Naive thymus-derived CD8-positive, alpha-beta T cell (primary cell): Measurements from ENCODE around the gene DENR. TPM values are rescaled to one million over a fixed set of nuclear protein-coding genes. Genes with fewer than 3 reads are reported as not detected.
"Not testable (repeated sequence)": the region's sequence is repeated elsewhere in the genome, so short reads cannot be mapped to it uniquely, and the experiment has no call there.

ENCODE experiments used
- ATAC-seq, 2 donors: fragments of 150-1000 bp; cut with Tn5 transposase in 1 of 2; sonication (Bioruptor Pico), chemical (Tn5 transposase) in 1 of 2; 1 replicate in 1 of 2; 2 replicates in 1 of 2; pipeline ENCODE4 v1.10.0; 2021; ENCODE audit warnings: mild to moderate bottlenecking in 2 of 2, moderate library complexity in 2 of 2
- POLR2A ChIA-PET: fragments of 350-600 bp; sonication (Branson Sonifier 250); formaldehyde crosslinking; loops from one replicate; lab custom pipeline; 2021; ENCODE audit warnings: antibody characterized with exemption; lab: Charles Lee
- DNase-seq, 10 donors: peaks; one replicate each; pipeline versions ENCODE4 v3.0.0 to v3.0.0-alpha.2; 2020 to 2022
- H3K27ac Mint-ChIP-seq, 10 donors: one replicate each; pipeline ENCODE4 v1.8.0; 2020 to 2022; ENCODE audit warnings: mild to moderate bottlenecking in 10 of 10, mixed read lengths in 10 of 10, moderate library complexity in 4 of 10, inconsistent platforms in 1 of 10
- H3K27me3 Mint-ChIP-seq, 5 donors: one replicate each; pipeline ENCODE4 v1.8.0; 2021 to 2022; ENCODE audit warnings: mixed read lengths in 5 of 5
- H3K36me3 Mint-ChIP-seq, 3 donors: one replicate each; pipeline ENCODE4 v1.8.0; 2020 to 2022; ENCODE audit warnings: mixed read lengths in 3 of 3, mild to moderate bottlenecking in 2 of 3, inconsistent platforms in 1 of 3
- H3K4me1 Mint-ChIP-seq, 4 donors: one replicate each; pipeline ENCODE4 v1.8.0; 2021 to 2022; ENCODE audit warnings: mixed read lengths in 4 of 4
- H3K4me3 Mint-ChIP-seq, 10 donors: one replicate each; pipeline ENCODE4 v1.8.0; 2020 to 2022; ENCODE audit warnings: mild to moderate bottlenecking in 10 of 10, mixed read lengths in 10 of 10, moderate library complexity in 6 of 10, inconsistent platforms in 1 of 10
- H3K9me3 Mint-ChIP-seq, 9 donors: one replicate each; pipeline ENCODE4 v1.8.0; 2020 to 2022; ENCODE audit warnings: mixed read lengths in 9 of 9, mild to moderate bottlenecking in 3 of 9, inconsistent platforms in 1 of 9, moderate library complexity in 1 of 9
- polyA plus RNA-seq, 3 donors: library from polyadenylated mRNA; unstranded; fragments of 300-500 nt; fragmentation: Illumina TruSeq; gene quantifications; one replicate each; pipeline ENCODE4 v1.2.3, GENCODE V29; 2021
- total RNA-seq, 8 experiments: library from RNA in 2 of 8; stranded (reverse) in 2 of 8; gene quantifications; one replicate each; pipeline ENCODE4 v1.2.3 and lab custom pipeline; 2021 to 2026

DENR gene
- total and polyA plus RNA-seq, 5 experiments from 2014 or later, result 51.6 to 79.9 (median 68.0) TPM

- ATAC-seq, result peak in 1 of 2 donors; percentile 44
- Mint-ChIP-seq H3K27me3 (no peaks in the 10 kb centered on the region), H3K36me3 (no peaks in the 10 kb centered on the region), H3K4me1 (no peaks in the 10 kb centered on the region), H3K9me3 (no peaks in the 10 kb centered on the region), H3K4me3 (no peak overlapping the region), H3K27ac (no peak overlapping the region)
- POLR2A ChIA-PET, result interaction anchor here (0.6 to 1.3 kb wide), 4 partner anchors 9 to 497 kb away, joined by 3 to 4 read pairs (median 3); no protein-coding TSS in a partner anchor
- DNase-seq, result no peak
These were observed 47.1 kb downstream of the DENR start for GRCh38 chr12:122799641-122800243.

- no peaks in the 10 kb centered on the region for H3K27me3 Mint-ChIP-seq
- H3K36me3 Mint-ChIP-seq, result peaks cover 0 to 4% (median 2%) of the 10 kb centered on the region in 3 donors
- no peaks in the 10 kb centered on the region for H3K9me3 Mint-ChIP-seq
- ATAC-seq (no peak), DNase-seq (no peak)
- H3K27ac Mint-ChIP-seq, result peak overlapping the region in 1 of 10 donors; percentile 1
- POLR2A ChIA-PET, result no interaction called here
- peaks cover 0 to 1% (median 0%) of the 10 kb centered on the region in 4 donors for H3K4me1 Mint-ChIP-seq
- no peak overlapping the region for H3K4me3 Mint-ChIP-seq
These were observed 51.3 kb downstream of the DENR start for GRCh38 chr12:122803937-122804336.

GRCh38 chr12:122804957-122805356 lies 52.3 kb downstream of the DENR start:
- H3K27ac Mint-ChIP-seq, H3K4me1 Mint-ChIP-seq, H3K27me3 Mint-ChIP-seq, H3K9me3 Mint-ChIP-seq, H3K4me3 Mint-ChIP-seq, ATAC-seq, DNase-seq, H3K36me3 Mint-ChIP-seq: not testable (repeated sequence)
- POLR2A ChIA-PET, result interaction anchor here (0.6 kb wide), 1 partner anchor 27 kb away, joined by 4 read pairs; no protein-coding TSS in a partner anchor

GRCh38 chr12:122807651-122808050 lies 55.0 kb downstream of the DENR start:
- peaks cover 0 to 3% (median 0%) of the 10 kb centered on the region in 4 donors for H3K4me1 Mint-ChIP-seq
- peaks cover 0 to 4% (median 2%) of the 10 kb centered on the region in 3 donors for H3K36me3 Mint-ChIP-seq
- no peak overlapping the region for H3K27ac Mint-ChIP-seq
- POLR2A ChIA-PET, result no interaction called here
- ATAC-seq (no peak), DNase-seq (no peak)
- no peaks in the 10 kb centered on the region for H3K27me3 Mint-ChIP-seq
- H3K4me3 Mint-ChIP-seq, result no peak overlapping the region
- no peaks in the 10 kb centered on the region for H3K9me3 Mint-ChIP-seq

GRCh38 chr12:122811777-122812176 lies 59.2 kb downstream of the DENR start:
- POLR2A ChIA-PET, result interaction anchor here (1.3 kb wide), 1 partner anchor 24 kb away, joined by 6 read pairs; the partner anchor contains the start of gene HIP1R
- no peak for DNase-seq
- H3K9me3 Mint-ChIP-seq, result no peaks in the 10 kb centered on the region
- no peaks in the 10 kb centered on the region for H3K27me3 Mint-ChIP-seq
- no peak for ATAC-seq
- no peak overlapping the region for H3K4me3 Mint-ChIP-seq
- H3K4me1 Mint-ChIP-seq, result peaks cover 0 to 18% (median 0%) of the 10 kb centered on the region in 4 donors
- H3K36me3 Mint-ChIP-seq, result peaks cover 0 to 2% (median 2%) of the 10 kb centered on the region in 3 donors
- H3K27ac Mint-ChIP-seq, result no peak overlapping the region

GRCh38 chr12:122813310-122813713 lies 60.7 kb downstream of the DENR start:
- H3K4me3 Mint-ChIP-seq, result peak overlapping the region in 2 of 10 donors; percentile 52 to 77
- H3K27ac Mint-ChIP-seq, result peak overlapping the region in 1 of 10 donors; percentile 72
- DNase-seq (no peak), ATAC-seq (peak in 1 of 2 donors; percentile 58)
- no peaks in the 10 kb centered on the region for H3K27me3 Mint-ChIP-seq
- H3K36me3 Mint-ChIP-seq, result peaks cover 0 to 2% (median 0%) of the 10 kb centered on the region in 3 donors
- POLR2A ChIA-PET, result interaction anchor here (1.3 kb wide), 1 partner anchor 23 kb away, joined by 6 read pairs; the partner anchor contains the start of gene HIP1R
- H3K9me3 Mint-ChIP-seq, result no peaks in the 10 kb centered on the region
- peaks cover 0 to 18% (median 0%) of the 10 kb centered on the region in 4 donors for H3K4me1 Mint-ChIP-seq

- Mint-ChIP-seq H3K9me3 (no peaks in the 10 kb centered on the region), H3K27me3 (no peaks in the 10 kb centered on the region), H3K27ac (peak overlapping the region in 1 of 10 donors; percentile 34), H3K4me1 (peaks cover 0 to 29% (median 0%) of the 10 kb centered on the region in 4 donors), H3K4me3 (no peak overlapping the region), H3K36me3 (no peaks in the 10 kb centered on the region)
- DNase-seq, result no peak
- POLR2A ChIA-PET, result interaction anchor here (0.8 kb wide), 1 partner anchor 44 kb away, joined by 9 read pairs; no protein-coding TSS in a partner anchor
- no peak for ATAC-seq
These were observed 66.7 kb downstream of the DENR start for GRCh38 chr12:122819209-122819785.

GRCh38 chr12:122820138-122820537 lies 67.5 kb downstream of the DENR start:
- ATAC-seq (no peak), DNase-seq (no peak)
- Mint-ChIP-seq H3K9me3 (no peaks in the 10 kb centered on the region), H3K27ac (no peak overlapping the region), H3K4me3 (peak overlapping the region in 1 of 10 donors; percentile 39), H3K36me3 (no peaks in the 10 kb centered on the region), H3K4me1 (peaks cover 0 to 25% (median 0%) of the 10 kb centered on the region in 4 donors), H3K27me3 (no peaks in the 10 kb centered on the region)
- POLR2A ChIA-PET, result interaction anchor here (0.7 kb wide), 1 partner anchor 45 kb away, joined by 5 read pairs; no protein-coding TSS in a partner anchor

Other genes with a start within 250 kb of the DENR start
- gene RSRC2, start 225.9 kb upstream of the DENR start, total RNA-seq, result 100 to 1,000 TPM; 135 to 146 TPM
- 10 to 100 TPM; 18.5 to 47.5 (median 23.6) TPM for gene RSRC2, start 225.9 kb upstream of the DENR start, polyA plus RNA-seq
- 10 to 100 TPM; 30.9 to 35.4 TPM for gene KNTC1, start 225.6 kb upstream of the DENR start, total RNA-seq
- gene KNTC1, start 225.6 kb upstream of the DENR start, polyA plus RNA-seq, result 1 to 10 TPM; 1.4 to 3.6 (median 2.0) TPM
- gene HCAR2, start 49.5 kb upstream of the DENR start, total RNA-seq, result not detected
- gene HCAR2, start 49.5 kb upstream of the DENR start, polyA plus RNA-seq, result not detected
- gene HCAR3, start 36.0 kb upstream of the DENR start, total RNA-seq, result not detected
- not detected for gene HCAR3, start 36.0 kb upstream of the DENR start, polyA plus RNA-seq
- not detected for gene HCAR1, start 22.0 kb upstream of the DENR start, total RNA-seq
- not detected for gene HCAR1, start 22.0 kb upstream of the DENR start, polyA plus RNA-seq
- 1 to 10 TPM; 2.0 TPM for gene CCDC62, start 21.7 kb downstream of the DENR start, total RNA-seq
- gene CCDC62, start 21.7 kb downstream of the DENR start, polyA plus RNA-seq, result under 1 TPM; 0.25 to 0.44 (median 0.42) TPM
- gene HIP1R, start 82.6 kb downstream of the DENR start, total RNA-seq, result 100 to 1,000 TPM; 142 to 144 TPM
- 10 to 100 TPM in 2 of 3 donors, 1 to 10 TPM in 1; 4.7 to 16.7 (median 12.9) TPM for gene HIP1R, start 82.6 kb downstream of the DENR start, polyA plus RNA-seq
- 10 to 100 TPM; 36.4 to 37.2 TPM for gene VPS37B, start 143.3 kb downstream of the DENR start, total RNA-seq
- 10 to 100 TPM; 15.2 to 19.4 (median 19.3) TPM for gene VPS37B, start 143.3 kb downstream of the DENR start, polyA plus RNA-seq
- 1 to 10 TPM; 6.2 to 7.0 TPM for gene ABCB9, start 213.6 kb downstream of the DENR start, total RNA-seq
- gene ABCB9, start 213.6 kb downstream of the DENR start, polyA plus RNA-seq, result 1 to 10 TPM in 1 of 3 donors, under 1 TPM in 2; 0.45 to 1.4 (median 0.80) TPM
- gene OGFOD2, start 222.4 kb downstream of the DENR start, total RNA-seq, result 10 to 100 TPM; 35.1 TPM
- gene OGFOD2, start 222.4 kb downstream of the DENR start, polyA plus RNA-seq, result 10 to 100 TPM in 2 of 3 donors, 1 to 10 TPM in 1; 7.7 to 15.9 (median 15.4) TPM
- 100 to 1,000 TPM; 183 TPM for gene ARL6IP4, start 227.9 kb downstream of the DENR start, total RNA-seq
- 100 to 1,000 TPM; 209 to 256 (median 222) TPM for gene ARL6IP4, start 227.9 kb downstream of the DENR start, polyA plus RNA-seq